CD4-positive, alpha-beta T cell treated with Interleukin-12 subunit alpha and Interleukin-12 subunit beta, for 1 hour (primary cell): ENCODE results near the gene ADGRA3.

Experiments
- DNase-seq: peaks from one replicate; pipeline ENCODE4 v3.0.0-alpha.2; 2020

ADGRA3 gene

GRCh38 chr4:22356987-22357596, 158.8 kb downstream of the ADGRA3 start:
- DNase-seq: peak; percentile 9

GRCh38 chr4:22348410-22348809, 167.5 kb downstream of the ADGRA3 start:
- DNase-seq: no peak

GRCh38 chr4:22345678-22346077, 170.2 kb downstream of the ADGRA3 start:
- no peak for DNase-seq

GRCh38 chr4:22345055-22345454, 170.8 kb downstream of the ADGRA3 start:
- no peak for DNase-seq

- no peak for DNase-seq
Measured at GRCh38 chr4:22343606-22344005, 172.3 kb downstream of the ADGRA3 start.

GRCh38 chr4:22339491-22339890, 176.4 kb downstream of the ADGRA3 start:
- DNase-seq: no peak

GRCh38 chr4:22338796-22339195, 177.1 kb downstream of the ADGRA3 start:
- DNase-seq: no peak
